ENCODE measurements around the gene GNA12.

DNA sequence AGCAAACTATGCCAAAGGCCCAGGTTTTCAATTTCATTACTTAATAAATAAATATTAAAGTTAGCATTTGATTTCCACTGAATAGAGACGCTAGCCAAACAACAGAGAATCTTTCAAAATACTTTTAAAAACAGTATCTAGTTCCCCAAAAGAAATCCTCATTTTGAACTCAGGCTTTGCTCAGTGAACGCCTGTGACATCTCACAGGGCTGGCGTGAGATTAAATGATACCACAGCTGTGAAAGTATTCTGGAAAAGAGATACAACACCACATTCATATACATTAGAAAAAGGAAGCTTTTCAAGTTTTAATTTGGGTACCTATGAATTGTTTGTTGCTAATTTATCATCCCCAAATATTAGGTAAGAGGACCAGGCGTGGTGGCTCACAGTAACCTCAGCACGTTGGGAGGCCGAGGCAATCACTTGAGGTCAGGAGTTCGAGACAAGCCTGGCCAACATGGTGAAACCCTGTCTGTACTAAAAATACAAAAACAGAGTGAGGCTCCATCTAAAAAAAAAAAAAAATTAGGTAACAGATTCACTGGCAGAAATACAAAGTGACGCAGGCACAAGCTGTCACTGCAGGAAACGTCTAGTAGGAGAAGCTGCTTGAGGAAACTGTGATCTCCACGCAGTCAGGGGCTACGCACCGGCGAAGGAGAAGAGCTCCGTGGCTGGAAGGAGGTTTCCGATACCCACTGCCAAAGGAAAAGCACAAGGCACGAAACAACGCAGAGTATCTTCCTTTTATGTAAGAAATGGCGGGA is 106.2 kb downstream of the GNA12 start:
- TF ChIP-seq, protein P1, sequence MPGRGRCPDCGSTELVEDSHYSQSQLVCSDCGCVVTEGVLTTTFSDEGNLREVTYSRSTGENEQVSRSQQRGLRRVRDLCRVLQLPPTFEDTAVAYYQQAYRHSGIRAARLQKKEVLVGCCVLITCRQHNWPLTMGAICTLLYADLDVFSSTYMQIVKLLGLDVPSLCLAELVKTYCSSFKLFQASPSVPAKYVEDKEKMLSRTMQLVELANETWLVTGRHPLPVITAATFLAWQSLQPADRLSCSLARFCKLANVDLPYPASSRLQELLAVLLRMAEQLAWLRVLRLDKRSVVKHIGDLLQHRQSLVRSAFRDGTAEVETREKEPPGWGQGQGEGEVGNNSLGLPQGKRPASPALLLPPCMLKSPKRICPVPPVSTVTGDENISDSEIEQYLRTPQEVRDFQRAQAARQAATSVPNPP (IDR thresholded peaks at IDR 0.05; ENCODE audit: borderline replicate concordance, insufficient read depth, insufficient read length), result no peak
- TF ChIP-seq, protein P2, sequence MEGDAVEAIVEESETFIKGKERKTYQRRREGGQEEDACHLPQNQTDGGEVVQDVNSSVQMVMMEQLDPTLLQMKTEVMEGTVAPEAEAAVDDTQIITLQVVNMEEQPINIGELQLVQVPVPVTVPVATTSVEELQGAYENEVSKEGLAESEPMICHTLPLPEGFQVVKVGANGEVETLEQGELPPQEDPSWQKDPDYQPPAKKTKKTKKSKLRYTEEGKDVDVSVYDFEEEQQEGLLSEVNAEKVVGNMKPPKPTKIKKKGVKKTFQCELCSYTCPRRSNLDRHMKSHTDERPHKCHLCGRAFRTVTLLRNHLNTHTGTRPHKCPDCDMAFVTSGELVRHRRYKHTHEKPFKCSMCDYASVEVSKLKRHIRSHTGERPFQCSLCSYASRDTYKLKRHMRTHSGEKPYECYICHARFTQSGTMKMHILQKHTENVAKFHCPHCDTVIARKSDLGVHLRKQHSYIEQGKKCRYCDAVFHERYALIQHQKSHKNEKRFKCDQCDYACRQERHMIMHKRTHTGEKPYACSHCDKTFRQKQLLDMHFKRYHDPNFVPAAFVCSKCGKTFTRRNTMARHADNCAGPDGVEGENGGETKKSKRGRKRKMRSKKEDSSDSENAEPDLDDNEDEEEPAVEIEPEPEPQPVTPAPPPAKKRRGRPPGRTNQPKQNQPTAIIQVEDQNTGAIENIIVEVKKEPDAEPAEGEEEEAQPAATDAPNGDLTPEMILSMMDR (IDR thresholded peaks at IDR 0.05 in 2 of 3, conservative IDR thresholded peaks at IDR 0.05 in 1 of 3; ENCODE audit: insufficient read depth in 2 of 3, low read depth in 1 of 3, low read length in 3 of 3), result no peak
- no peak for TF ChIP-seq ZNF444 (CRISPR knock-in tag; IDR thresholded peaks at IDR 0.05)
- TF ChIP-seq CTBP1 (IDR thresholded peaks at IDR 0.05; ENCODE audit: borderline replicate concordance), result no peak
- TF ChIP-seq POLR2A (conservative IDR thresholded peaks at IDR 0.05), result no peak
- no peak for TF ChIP-seq NFIC (IDR thresholded peaks at IDR 0.05)
- TF ChIP-seq IRF2 (CRISPR knock-in tag; IDR thresholded peaks at IDR 0.05), result no peak

Data from K562 (cell line).